ENCODE measurements around the gene MZF1. TPM values are rescaled to one million over a fixed set of nuclear protein-coding genes. Genes with fewer than 3 reads are reported as not detected.

The MZF1 gene
- total and polyA plus RNA-seq, 4 donors: 4.9 to 21.1 (median 8.8) TPM

DNA sequence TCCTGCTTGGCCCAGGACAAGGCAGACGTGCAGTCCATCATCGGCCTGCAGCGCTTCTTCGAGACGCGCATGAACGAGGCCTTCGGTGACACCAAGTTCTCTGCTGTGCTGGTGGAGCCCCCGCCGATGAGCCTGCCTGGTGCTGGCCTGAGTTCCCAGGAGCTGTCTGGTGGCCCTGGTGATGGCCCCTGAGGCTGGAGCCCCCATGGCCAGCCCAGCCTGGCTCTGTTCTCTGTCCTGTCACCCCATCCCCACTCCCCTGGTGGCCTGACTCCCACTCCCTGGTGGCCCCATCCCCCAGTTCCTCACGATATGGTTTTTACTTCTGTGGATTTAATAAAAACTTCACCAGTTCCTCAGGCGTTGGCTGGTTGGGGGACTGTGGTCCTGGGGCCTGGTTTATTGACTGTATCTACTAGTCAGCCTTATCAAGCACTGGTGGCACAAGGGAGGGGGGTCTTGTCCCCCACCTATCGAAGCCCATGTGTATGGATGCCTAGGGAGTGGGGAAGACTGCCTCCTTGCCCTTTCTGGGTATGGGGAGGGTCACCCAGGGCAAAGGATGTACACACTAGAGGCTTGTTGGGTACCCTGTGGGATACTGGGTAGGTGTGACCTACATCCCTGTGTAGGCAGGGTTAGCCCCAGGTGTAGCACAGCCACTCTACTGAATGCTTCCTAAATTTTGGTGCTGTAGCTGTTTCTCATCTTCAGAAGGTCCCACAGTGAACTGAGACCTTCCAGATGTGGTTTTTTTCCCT lies 22.6 kb downstream of the MZF1 start:
- no peak for DNase-seq (ENCODE audit: low spot score)
- Histone ChIP-seq H3K9me3 (ENCODE audit: control insufficient read depth in 4 of 4, low read length in 3 of 4) (no peaks in the 10 kb centered on the region), H3K4me3 (ENCODE audit: low read depth in 1 of 3, low read length in 3 of 3) (no peak overlapping the region), H3K9ac (ENCODE audit: low read depth in 1 of 2, low read length in 2 of 2) (no peak overlapping the region), H3K36me3 (ENCODE audit: control insufficient read depth in 4 of 4, insufficient read depth in 3 of 4, low read depth in 1 of 4, low read length in 3 of 4) (peaks cover 27 to 57% (median 51%) of the 10 kb centered on the region in 4 donors), H3K27ac (ENCODE audit: low read depth in 1 of 2, low read length in 2 of 2) (no peak overlapping the region), H3K4me1 (ENCODE audit: control insufficient read depth in 4 of 4, insufficient read depth in 4 of 4, low read length in 3 of 4) (peaks cover 18 to 35% (median 26%) of the 10 kb centered on the region in 4 donors), H3K27me3 (ENCODE audit: control insufficient read depth in 4 of 4, insufficient read depth in 4 of 4, low read length in 3 of 4) (no peaks in the 10 kb centered on the region)
- 95% methylated on average over 13 of the region's 13 CpGs for WGBS
- TF ChIP-seq, protein P1, sequence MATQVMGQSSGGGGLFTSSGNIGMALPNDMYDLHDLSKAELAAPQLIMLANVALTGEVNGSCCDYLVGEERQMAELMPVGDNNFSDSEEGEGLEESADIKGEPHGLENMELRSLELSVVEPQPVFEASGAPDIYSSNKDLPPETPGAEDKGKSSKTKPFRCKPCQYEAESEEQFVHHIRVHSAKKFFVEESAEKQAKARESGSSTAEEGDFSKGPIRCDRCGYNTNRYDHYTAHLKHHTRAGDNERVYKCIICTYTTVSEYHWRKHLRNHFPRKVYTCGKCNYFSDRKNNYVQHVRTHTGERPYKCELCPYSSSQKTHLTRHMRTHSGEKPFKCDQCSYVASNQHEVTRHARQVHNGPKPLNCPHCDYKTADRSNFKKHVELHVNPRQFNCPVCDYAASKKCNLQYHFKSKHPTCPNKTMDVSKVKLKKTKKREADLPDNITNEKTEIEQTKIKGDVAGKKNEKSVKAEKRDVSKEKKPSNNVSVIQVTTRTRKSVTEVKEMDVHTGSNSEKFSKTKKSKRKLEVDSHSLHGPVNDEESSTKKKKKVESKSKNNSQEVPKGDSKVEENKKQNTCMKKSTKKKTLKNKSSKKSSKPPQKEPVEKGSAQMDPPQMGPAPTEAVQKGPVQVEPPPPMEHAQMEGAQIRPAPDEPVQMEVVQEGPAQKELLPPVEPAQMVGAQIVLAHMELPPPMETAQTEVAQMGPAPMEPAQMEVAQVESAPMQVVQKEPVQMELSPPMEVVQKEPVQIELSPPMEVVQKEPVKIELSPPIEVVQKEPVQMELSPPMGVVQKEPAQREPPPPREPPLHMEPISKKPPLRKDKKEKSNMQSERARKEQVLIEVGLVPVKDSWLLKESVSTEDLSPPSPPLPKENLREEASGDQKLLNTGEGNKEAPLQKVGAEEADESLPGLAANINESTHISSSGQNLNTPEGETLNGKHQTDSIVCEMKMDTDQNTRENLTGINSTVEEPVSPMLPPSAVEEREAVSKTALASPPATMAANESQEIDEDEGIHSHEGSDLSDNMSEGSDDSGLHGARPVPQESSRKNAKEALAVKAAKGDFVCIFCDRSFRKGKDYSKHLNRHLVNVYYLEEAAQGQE (IDR thresholded peaks at IDR 0.05): no peak
- TF ChIP-seq GABPA (IDR thresholded peaks at IDR 0.05 in 1 of 2, conservative IDR thresholded peaks at IDR 0.05 in 1 of 2) (no peak), NR2F2 (IDR thresholded peaks at IDR 0.05) (no peak), YY1 (IDR thresholded peaks at IDR 0.05) (no peak)

- Histone ChIP-seq H3K27ac (ENCODE audit: low read depth in 1 of 2, low read length in 2 of 2) (no peak overlapping the region), H3K4me1 (ENCODE audit: control insufficient read depth in 4 of 4, insufficient read depth in 4 of 4, low read length in 3 of 4) (peaks cover 18 to 35% (median 28%) of the 10 kb centered on the region in 4 donors), H3K9ac (ENCODE audit: low read depth in 1 of 2, low read length in 2 of 2) (no peak overlapping the region), H3K9me3 (ENCODE audit: control insufficient read depth in 4 of 4, low read length in 3 of 4) (no peaks in the 10 kb centered on the region), H3K27me3 (ENCODE audit: control insufficient read depth in 4 of 4, insufficient read depth in 4 of 4, low read length in 3 of 4) (no peaks in the 10 kb centered on the region), H3K4me3 (ENCODE audit: low read depth in 1 of 3, low read length in 3 of 3) (no peak overlapping the region), H3K36me3 (ENCODE audit: control insufficient read depth in 4 of 4, insufficient read depth in 3 of 4, low read depth in 1 of 4, low read length in 3 of 4) (peaks cover 27 to 57% (median 51%) of the 10 kb centered on the region in 4 donors)
- no peak for TF ChIP-seq RAD21 (IDR thresholded peaks at IDR 0.05)
- TF ChIP-seq, protein P2, sequence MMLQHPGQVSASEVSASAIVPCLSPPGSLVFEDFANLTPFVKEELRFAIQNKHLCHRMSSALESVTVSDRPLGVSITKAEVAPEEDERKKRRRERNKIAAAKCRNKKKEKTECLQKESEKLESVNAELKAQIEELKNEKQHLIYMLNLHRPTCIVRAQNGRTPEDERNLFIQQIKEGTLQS (IDR thresholded peaks at IDR 0.05): no peak
- 96% methylated on average over 11 of the region's 11 CpGs for WGBS
- DNase-seq (ENCODE audit: low spot score): no peak
These were observed 23.3 kb downstream of the MZF1 start for GRCh38 chr19:58549664-58550361.

DNA sequence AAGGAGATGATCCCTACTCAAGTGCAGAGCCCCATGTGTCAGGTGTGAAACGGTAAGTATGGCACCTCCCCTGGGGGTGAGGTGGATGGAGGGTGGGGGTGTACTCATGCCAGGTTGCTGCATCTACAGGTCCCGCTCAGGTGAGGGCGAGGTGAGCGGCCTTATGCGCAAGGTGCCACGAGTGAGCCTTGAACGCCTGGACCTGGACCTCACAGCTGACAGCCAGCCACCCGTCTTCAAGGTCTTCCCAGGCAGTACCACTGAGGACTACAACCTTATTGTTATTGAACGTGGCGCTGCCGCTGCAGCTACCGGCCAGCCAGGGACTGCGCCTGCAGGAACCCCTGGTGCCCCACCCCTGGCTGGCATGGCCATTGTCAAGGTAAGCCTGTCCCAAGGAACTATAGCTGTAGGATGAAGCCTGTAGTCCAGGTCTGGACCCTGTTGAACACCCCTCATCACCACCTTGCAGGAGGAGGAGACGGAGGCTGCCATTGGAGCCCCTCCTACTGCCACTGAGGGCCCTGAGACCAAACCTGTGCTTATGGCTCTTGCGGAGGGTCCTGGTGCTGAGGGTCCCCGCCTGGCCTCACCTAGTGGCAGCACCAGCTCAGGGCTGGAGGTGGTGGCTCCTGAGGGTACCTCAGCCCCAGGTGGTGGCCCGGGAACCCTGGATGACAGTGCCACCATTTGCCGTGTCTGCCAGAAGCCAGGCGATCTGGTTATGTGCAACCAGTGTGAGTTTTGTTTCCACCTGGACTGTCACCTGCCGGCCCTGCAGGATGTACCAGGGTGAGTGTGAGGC lies 24.1 kb downstream of the MZF1 start:
- Histone ChIP-seq H3K9ac (ENCODE audit: low read depth in 1 of 2, low read length in 2 of 2) (no peak overlapping the region), H3K4me3 (ENCODE audit: low read depth in 1 of 3, low read length in 3 of 3) (no peak overlapping the region), H3K27me3 (ENCODE audit: control insufficient read depth in 4 of 4, insufficient read depth in 4 of 4, low read length in 3 of 4) (no peaks in the 10 kb centered on the region), H3K4me1 (ENCODE audit: control insufficient read depth in 4 of 4, insufficient read depth in 4 of 4, low read length in 3 of 4) (peaks cover 15 to 30% (median 24%) of the 10 kb centered on the region in 4 donors), H3K36me3 (ENCODE audit: control insufficient read depth in 4 of 4, insufficient read depth in 3 of 4, low read depth in 1 of 4, low read length in 3 of 4) (peaks cover 27 to 57% (median 51%) of the 10 kb centered on the region in 4 donors), H3K9me3 (ENCODE audit: control insufficient read depth in 4 of 4, low read length in 3 of 4) (no peaks in the 10 kb centered on the region), H3K27ac (ENCODE audit: low read depth in 1 of 2, low read length in 2 of 2) (no peak overlapping the region)
- DNase-seq (ENCODE audit: low spot score): no peak
- WGBS: 96% methylated on average over 20 of the region's 20 CpGs
- no peak for TF ChIP-seq FOXA2 (IDR thresholded peaks at IDR 0.05)
- no peak for TF ChIP-seq SP1 (IDR thresholded peaks at IDR 0.05)
- TF ChIP-seq, protein P2 (IDR thresholded peaks at IDR 0.05): no peak
- no peak for TF ChIP-seq EGR1 (IDR thresholded peaks at IDR 0.05; ENCODE audit: low read depth in 2 of 2)
